ENCODE results near the gene SCGB3A2. TPM values are rescaled to one million over a fixed set of nuclear protein-coding genes. Genes with fewer than 3 reads are reported as not detected.

The SCGB3A2 gene
- total and polyA plus RNA-seq, 2 experiments from 2014 or later = 33.6 to 70.6 TPM

DNA sequence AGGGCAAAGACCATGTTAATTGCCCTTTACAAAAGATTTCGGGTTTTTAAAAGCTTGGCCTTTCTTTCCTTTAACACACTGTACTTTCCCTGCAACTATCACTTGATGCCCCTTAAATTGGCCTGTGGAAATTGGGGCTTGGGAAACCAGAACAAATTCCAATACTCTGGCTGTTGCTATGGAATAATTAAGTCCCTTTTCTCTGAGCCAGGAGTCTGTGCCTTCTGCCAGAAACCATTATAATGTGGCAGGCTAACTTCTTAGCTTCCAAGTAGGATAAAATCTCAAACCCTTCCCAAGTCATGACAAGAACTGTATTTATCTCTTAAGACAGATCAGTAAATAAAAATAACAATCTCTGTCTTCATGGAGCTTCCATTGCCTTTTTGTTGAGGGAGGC lies 46.0 kb upstream of the SCGB3A2 start:
- WGBS (ENCODE audit: low lambda C conversion rate, missing lambda C conversion rate) = 37% methylated on average over 1 of the region's 1 CpG
- Histone ChIP-seq H4K20me1 (ENCODE audit: insufficient read depth, poor library complexity, severe bottlenecking) (no peaks in the 10 kb centered on the region), H2AFZ (no peak overlapping the region), H3K36me3 (replicated peaks; ENCODE audit: insufficient read depth, low read depth) (no peaks in the 10 kb centered on the region), H3K9me3 (ENCODE audit: low read depth) (no peaks in the 10 kb centered on the region), H3K27ac (peak overlapping the region; percentile 70), H3K27me3 (peaks cover 2% of the 10 kb centered on the region), H3K9me2 (replicated peaks; ENCODE audit: insufficient read depth) (no peaks in the 10 kb centered on the region), H3K79me2 (peaks cover 35% of the 10 kb centered on the region), H3K4me3 (no peak overlapping the region), H3K4me1 (ENCODE audit: insufficient read depth) (peaks cover 4% of the 10 kb centered on the region), H3K4me2 (peak overlapping the region; percentile 14)
- TF ChIP-seq EZH2 (IDR thresholded peaks at IDR 0.05; ENCODE audit: borderline replicate concordance) = no peak
- TF ChIP-seq EZH2phosphoT487 (IDR thresholded peaks at IDR 0.05; ENCODE audit: low read depth, severe bottlenecking, unreplicated experiment) = no peak
- TF ChIP-seq CTCF (IDR thresholded peaks at IDR 0.05; ENCODE audit: poor library complexity) = no peak
- no peak for DNase-seq (ENCODE audit: low spot score)

DNA sequence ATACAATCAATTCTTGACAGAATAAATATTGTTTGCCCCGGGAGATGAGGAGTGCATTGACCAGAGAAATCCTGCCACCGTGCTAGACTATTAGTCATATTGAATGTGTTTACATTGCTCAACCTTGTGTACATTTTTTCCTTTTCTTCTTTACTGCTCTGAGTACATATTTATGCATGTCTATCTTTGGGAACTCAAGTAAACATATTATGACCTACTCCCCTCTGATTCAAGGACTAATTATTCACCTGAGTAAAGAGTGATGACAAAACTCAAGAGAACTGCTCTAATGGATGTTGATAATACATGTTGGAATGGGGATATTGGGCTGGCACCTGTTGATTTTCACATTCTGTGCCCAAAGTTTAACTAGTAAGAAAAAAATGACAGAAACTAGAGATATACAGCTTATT lies 43.1 kb upstream of the SCGB3A2 start:
- Histone ChIP-seq H2AFZ (no peak overlapping the region), H3K4me3 (no peak overlapping the region), H3K79me2 (peaks cover 8% of the 10 kb centered on the region), H3K4me1 (ENCODE audit: insufficient read depth) (peaks cover 8% of the 10 kb centered on the region), H3K36me3 (replicated peaks; ENCODE audit: insufficient read depth, low read depth) (no peaks in the 10 kb centered on the region), H3K4me2 (peak overlapping the region; percentile 11), H3K27me3 (no peaks in the 10 kb centered on the region), H3K9me3 (ENCODE audit: low read depth) (no peaks in the 10 kb centered on the region), H4K20me1 (ENCODE audit: insufficient read depth, poor library complexity, severe bottlenecking) (no peaks in the 10 kb centered on the region), H3K27ac (peak overlapping the region; percentile 78), H3K9me2 (replicated peaks; ENCODE audit: insufficient read depth) (no peaks in the 10 kb centered on the region)
- no peak for TF ChIP-seq EZH2 (IDR thresholded peaks at IDR 0.05; ENCODE audit: borderline replicate concordance)
- no peak for TF ChIP-seq CTCF (IDR thresholded peaks at IDR 0.05; ENCODE audit: poor library complexity)
- peak; percentile 86 for TF ChIP-seq EZH2phosphoT487 (IDR thresholded peaks at IDR 0.05; ENCODE audit: low read depth, severe bottlenecking, unreplicated experiment)
- 31% methylated on average over 2 of the region's 2 CpGs for WGBS (ENCODE audit: low lambda C conversion rate, missing lambda C conversion rate)
- peak; percentile 42 for DNase-seq (ENCODE audit: low spot score)

DNA sequence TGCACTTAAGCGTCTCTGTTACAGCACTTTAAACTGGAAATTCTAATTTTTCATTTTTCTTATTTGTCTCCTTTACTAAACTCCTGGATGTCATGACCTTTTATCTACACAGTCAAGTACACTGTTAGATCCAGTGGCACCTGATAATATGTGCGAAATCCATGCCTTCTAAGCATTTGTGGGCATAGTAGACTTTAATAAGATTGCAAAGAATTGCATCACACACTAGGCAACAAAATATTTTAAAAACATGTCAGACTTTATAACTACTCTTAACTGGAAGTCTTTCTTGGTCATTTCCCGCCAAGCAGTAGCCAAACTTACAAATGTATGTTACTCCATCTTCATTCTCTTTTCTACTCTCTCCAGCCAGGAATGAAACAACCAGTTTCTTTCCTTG lies 42.1 kb upstream of the SCGB3A2 start:
- Histone ChIP-seq H3K27ac (peak overlapping the region; percentile 78), H2AFZ (no peak overlapping the region), H3K36me3 (replicated peaks; ENCODE audit: insufficient read depth, low read depth) (no peaks in the 10 kb centered on the region), H3K9me2 (replicated peaks; ENCODE audit: insufficient read depth) (no peaks in the 10 kb centered on the region), H3K4me2 (peak overlapping the region; percentile 11), H3K9me3 (ENCODE audit: low read depth) (no peaks in the 10 kb centered on the region), H3K4me1 (ENCODE audit: insufficient read depth) (peaks cover 8% of the 10 kb centered on the region), H4K20me1 (ENCODE audit: insufficient read depth, poor library complexity, severe bottlenecking) (no peaks in the 10 kb centered on the region), H3K27me3 (no peaks in the 10 kb centered on the region), H3K79me2 (no peaks in the 10 kb centered on the region), H3K4me3 (no peak overlapping the region)
- WGBS (ENCODE audit: low lambda C conversion rate, missing lambda C conversion rate) = 67% methylated on average over 3 of the region's 3 CpGs
- no peak for TF ChIP-seq EZH2phosphoT487 (IDR thresholded peaks at IDR 0.05; ENCODE audit: low read depth, severe bottlenecking, unreplicated experiment)
- no peak for TF ChIP-seq EZH2 (IDR thresholded peaks at IDR 0.05; ENCODE audit: borderline replicate concordance)
- no peak for TF ChIP-seq CTCF (IDR thresholded peaks at IDR 0.05; ENCODE audit: poor library complexity)
- DNase-seq (ENCODE audit: low spot score) = no peak

DNA sequence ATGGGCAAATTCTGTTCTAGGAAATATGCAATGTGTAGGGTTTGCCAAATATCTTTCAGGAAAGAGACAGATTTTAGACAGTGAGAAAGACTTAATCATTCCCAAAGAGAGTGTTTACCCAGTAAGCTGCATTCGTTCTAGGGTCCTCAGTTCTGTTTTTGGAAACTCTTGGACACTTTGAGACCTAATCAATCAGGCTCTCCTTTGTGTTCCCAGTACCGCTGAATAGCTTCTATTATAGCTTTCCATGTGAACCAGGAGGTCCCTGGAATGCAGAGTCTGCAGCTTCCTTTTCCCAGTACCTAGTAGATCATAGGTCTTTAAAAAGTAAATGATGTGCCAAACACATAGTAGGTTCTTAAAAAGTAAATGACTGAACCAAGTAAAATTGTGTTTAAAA lies 35.6 kb upstream of the SCGB3A2 start:
- Histone ChIP-seq H3K9me3 (ENCODE audit: low read depth) (no peaks in the 10 kb centered on the region), H3K4me2 (no peak overlapping the region), H3K4me3 (no peak overlapping the region), H3K36me3 (replicated peaks; ENCODE audit: insufficient read depth, low read depth) (no peaks in the 10 kb centered on the region), H3K27me3 (peaks cover 7% of the 10 kb centered on the region), H3K79me2 (no peaks in the 10 kb centered on the region), H3K9me2 (replicated peaks; ENCODE audit: insufficient read depth) (no peaks in the 10 kb centered on the region), H4K20me1 (ENCODE audit: insufficient read depth, poor library complexity, severe bottlenecking) (no peaks in the 10 kb centered on the region), H3K27ac (no peak overlapping the region), H2AFZ (no peak overlapping the region), H3K4me1 (ENCODE audit: insufficient read depth) (peaks cover 5% of the 10 kb centered on the region)
- no peak for TF ChIP-seq EZH2 (IDR thresholded peaks at IDR 0.05; ENCODE audit: borderline replicate concordance)
- no peak for TF ChIP-seq CTCF (IDR thresholded peaks at IDR 0.05; ENCODE audit: poor library complexity)
- TF ChIP-seq EZH2phosphoT487 (IDR thresholded peaks at IDR 0.05; ENCODE audit: low read depth, severe bottlenecking, unreplicated experiment) = no peak
- WGBS (ENCODE audit: low lambda C conversion rate, missing lambda C conversion rate) = 78% methylated on average over 2 of the region's 2 CpGs
- no peak for DNase-seq (ENCODE audit: low spot score)

Data from hepatocyte (in vitro differentiated cells).